GM12878 (cell line): ENCODE results near the gene TRPM8. TPM values are rescaled to one million over a fixed set of nuclear protein-coding genes. Genes with fewer than 3 reads are reported as not detected.

Source experiments
- LARP7 ChIP-seq: fragments of 450-650 bp; IDR thresholded peaks from 2 replicates; pipeline ENCODE4 v1.6.1; 2017; ENCODE audit warnings: mild to moderate bottlenecking
- SMARCA5 ChIP-seq: fragments of 450-650 bp; IDR thresholded peaks from 2 replicates; pipeline ENCODE4 v1.6.1; 2017; ENCODE audit warnings: mild to moderate bottlenecking
- STAT1 ChIP-seq: fragments of 450-650 bp; conservative IDR thresholded peaks from 2 replicates; pipeline ENCODE4 v1.6.1; 2014; ENCODE audit warnings: antibody characterized with exemption, mild to moderate bottlenecking
- ZBTB4 ChIP-seq: fragments of 450-650 bp; formaldehyde crosslinking; IDR thresholded peaks from 2 replicates; pipeline ENCODE4 v1.4.0; 2022; ENCODE audit warnings: mild to moderate bottlenecking, moderate library complexity
- ZBTB40 ChIP-seq: fragments of 450-650 bp; IDR thresholded peaks from 2 replicates; pipeline ENCODE4 v1.6.1; 2016; ENCODE audit warnings: mild to moderate bottlenecking, moderate library complexity, borderline replicate concordance
- ZZZ3 ChIP-seq: IDR thresholded peaks from 2 replicates; pipeline ENCODE4 v1.6.1; 2011; ENCODE audit warnings: low read depth; ENCODE audit not compliant: control insufficient read depth, insufficient read length
- polyA plus RNA-seq, 11 experiments: library from polyadenylated mRNA; depleted of rRNA in 4 of 11; unstranded in 6 of 11; stranded (reverse) in 5 of 11; fragments of >200 nt; fragmentation: Nextera tagmentation in 4 of 11; fragmentation: Illumina TruSeq in 1 of 11; extraction: Ambion mirVana in 4 of 11; extraction: Trizol in 1 of 11; gene quantifications; 1 replicate in 1 of 11; 2 replicates in 10 of 11; pipeline versions ENCODE4 v1.2.1 to v1.2.3, GENCODE V29; 2011 to 2016; ENCODE audit warnings: inconsistent platforms in 2 of 11, missing spikeins in 2 of 11, low read depth in 1 of 11
- total RNA-seq, 4 experiments: library from RNA; depleted of rRNA in 3 of 4; stranded (reverse); fragments of >200 nt in 3 of 4; fragmentation: Illumina TruSeq in 1 of 4; extraction: Trizol in 1 of 4; gene quantifications; 2 replicates each; pipeline versions ENCODE4 v1.2.1 to v1.2.3, GENCODE V29; 2013 to 2021

Gene TRPM8
- total and polyA plus RNA-seq, 10 of the 15 experiments (the other 5 are each of a cell fraction or from before 2014, with no cell fraction given), result 3.9 TPM; not detected in 9

- TF ChIP-seq ZBTB4 (CRISPR knock-in tag) (no peak), ZBTB40 (no peak), LARP7 (no peak), ZZZ3 (no peak), STAT1 (no peak), SMARCA5 (no peak)
- TF ChIP-seq, all 136 proteins: peak for 0
Observed at GRCh38 chr2:233936089-233936488, 18.9 kb downstream of the TRPM8 start (continued).
